GM23338 (cell line): ENCODE measurements around the gene IQGAP2. TPM values are rescaled to one million over a fixed set of nuclear protein-coding genes. Genes with fewer than 3 reads are reported as not detected.

Source experiments
- ATAC-seq: fragments of 200-7000 bp; cut with Tn5 transposase; 3 replicates; pipeline ENCODE4 v1.9.1; 2020
- DNase-seq: peaks from one replicate; pipeline ENCODE4 v3.0.0-alpha.2; 2015; ENCODE audit warnings: low spot score
- H2AFZ ChIP-seq: fragments of 200-600 bp; sonication (generic); 2 replicates; pipeline ENCODE4 v1.8.0; 2016; ENCODE audit warnings: antibody characterized with exemption, mild to moderate bottlenecking, moderate library complexity
- H3F3A ChIP-seq: fragments of 200-600 bp; sonication (generic); replicated peaks from 2 replicates; pipeline ENCODE4 v1.8.0; 2017; ENCODE audit warnings: antibody characterized with exemption, mixed run types, low read depth
- H3K27ac ChIP-seq: fragments of 200-600 bp; sonication (generic); 2 replicates; pipeline ENCODE4 v1.6.1; 2016; ENCODE audit warnings: low read depth
- H3K27me3 ChIP-seq: fragments of 200-600 bp; sonication (generic); 2 replicates; pipeline ENCODE4 v1.8.0; 2016; ENCODE audit warnings: mild to moderate bottlenecking, mixed run types, moderate library complexity; ENCODE audit not compliant: insufficient read depth
- H3K36me3 ChIP-seq: fragments of 200-600 bp; sonication (generic); 2 replicates; pipeline ENCODE4 v1.8.0; 2016; ENCODE audit warnings: mild to moderate bottlenecking; ENCODE audit not compliant: insufficient read depth
- H3K4me1 ChIP-seq: fragments of 200-600 bp; sonication (generic); 2 replicates; pipeline ENCODE4 v1.8.0; 2016; ENCODE audit warnings: mild to moderate bottlenecking, moderate library complexity; ENCODE audit not compliant: insufficient read depth
- H3K4me2 ChIP-seq: fragments of 200-600 bp; sonication (generic); 2 replicates; pipeline ENCODE4 v1.7.1; 2017; ENCODE audit warnings: mixed run types
- H3K4me3 ChIP-seq: fragments of 200-600 bp; sonication (generic); 2 replicates; pipeline ENCODE4 v1.6.1; 2016; ENCODE audit warnings: mixed run types
- H3K79me2 ChIP-seq: fragments of 200-600 bp; sonication (generic); replicated peaks from 2 replicates; pipeline ENCODE4 v1.8.0; 2017; ENCODE audit warnings: mild to moderate bottlenecking; ENCODE audit not compliant: insufficient read depth
- H3K9me2 ChIP-seq: fragments of 200-600 bp; sonication (generic); 2 replicates; pipeline ENCODE4 v1.8.0; 2017; ENCODE audit not compliant: insufficient read depth
- H4K20me1 ChIP-seq: fragments of 200-600 bp; sonication (generic); replicated peaks from 2 replicates; pipeline ENCODE4 v1.8.0; 2017; ENCODE audit warnings: mild to moderate bottlenecking; ENCODE audit not compliant: insufficient read depth
- H3K27ac Mint-ChIP-seq: 2 replicates; pipeline ENCODE4 v1.8.0; 2020; ENCODE audit warnings: inconsistent platforms, mild to moderate bottlenecking, moderate library complexity, mixed read lengths
- H3K27me3 Mint-ChIP-seq: 3 replicates; pipeline ENCODE4 v1.8.0; 2022; ENCODE audit warnings: low read depth, mild to moderate bottlenecking, moderate library complexity, mixed read lengths, inconsistent platforms; ENCODE audit not compliant: insufficient read depth, poor library complexity
- H3K36me3 Mint-ChIP-seq: 3 replicates; pipeline ENCODE4 v1.8.0; 2021; ENCODE audit warnings: low read depth, mild to moderate bottlenecking, inconsistent platforms, moderate library complexity, mixed read lengths
- H3K4me1 Mint-ChIP-seq: 3 replicates; pipeline ENCODE4 v1.8.0; 2020; ENCODE audit warnings: mild to moderate bottlenecking, inconsistent platforms, mixed read lengths
- H3K4me3 Mint-ChIP-seq: 3 replicates; pipeline ENCODE4 v1.8.0; 2021; ENCODE audit warnings: moderate library complexity, mild to moderate bottlenecking, inconsistent platforms, mixed read lengths
- H3K9me3 Mint-ChIP-seq: 3 replicates; pipeline ENCODE4 v1.8.0; 2020; ENCODE audit warnings: moderate library complexity, mild to moderate bottlenecking, inconsistent platforms, mixed read lengths
- CREB1 ChIP-seq: fragments of 250-450 bp; sonication (Bioruptor Pico); IDR thresholded peaks from 2 replicates; pipeline ENCODE4 v1.5.0; 2020; ENCODE audit warnings: low read depth, mild to moderate bottlenecking, moderate library complexity
- EZH2phosphoT487 ChIP-seq: fragments of 200-600 bp; sonication (generic); IDR thresholded peaks from one replicate; pipeline ENCODE4 v1.8.1; 2018; ENCODE audit warnings: antibody characterized with exemption; ENCODE audit not compliant: unreplicated experiment
- JUNB ChIP-seq: IDR thresholded peaks from one replicate; pipeline ENCODE4 v1.6.1; 2016; ENCODE audit warnings: antibody characterized with exemption; ENCODE audit not compliant: unreplicated experiment
- NANOG ChIP-seq: IDR thresholded peaks from 2 replicates; pipeline ENCODE4 v1.6.1; 2016; ENCODE audit warnings: antibody characterized with exemption, borderline replicate concordance
- POLR2AphosphoS5 ChIP-seq: IDR thresholded peaks from 2 replicates; pipeline ENCODE4 v1.6.1; 2016; ENCODE audit warnings: antibody characterized with exemption, low read depth
- STAT1 ChIP-seq: IDR thresholded peaks from one replicate; pipeline ENCODE4 v1.6.1; 2016; ENCODE audit warnings: antibody characterized with exemption; ENCODE audit not compliant: unreplicated experiment
- ZNF114 ChIP-seq: fragments of 250-450 bp; sonication (Bioruptor Pico); IDR thresholded peaks from 2 replicates; pipeline ENCODE4 v1.5.0; 2020; ENCODE audit warnings: mild to moderate bottlenecking, moderate library complexity
- ZNF331 ChIP-seq: fragments of 250-450 bp; sonication (Bioruptor Pico); IDR thresholded peaks from 2 replicates; pipeline ENCODE4 v1.5.0; 2020; ENCODE audit warnings: low read depth, mild to moderate bottlenecking, moderate library complexity
- polyA plus RNA-seq: library from polyadenylated mRNA; unstranded; fragments of >200 nt; fragmentation: Nextera tagmentation; extraction: Ambion mirVana; gene quantifications from 2 replicates; pipeline ENCODE4 v1.2.1, GENCODE V29; 2016
- total RNA-seq: library from RNA; depleted of rRNA; stranded (reverse); fragments of >200 nt; shearing (Covaris generic); gene quantifications from 2 replicates; pipeline ENCODE4 v1.2.3, GENCODE V29; 2014
- TF ChIP-seq, protein P1 (sequence below): IDR thresholded peaks from 2 replicates; pipeline ENCODE4 v1.6.1; 2016; ENCODE audit warnings: antibody characterized with exemption
- TF ChIP-seq, protein P2 (sequence below): fragments of 250-450 bp; sonication (Bioruptor Pico); IDR thresholded peaks from 2 replicates; pipeline ENCODE4 v1.5.0; 2020; ENCODE audit warnings: mild to moderate bottlenecking, moderate library complexity
- TF ChIP-seq, protein P3 (sequence below): IDR thresholded peaks from one replicate; pipeline ENCODE4 v1.6.1; 2018; ENCODE audit warnings: antibody characterized with exemption; ENCODE audit not compliant: unreplicated experiment

Gene IQGAP2
- total and polyA plus RNA-seq, 2 experiments from 2014 or later = 60.0 to 86.5 TPM

DNA sequence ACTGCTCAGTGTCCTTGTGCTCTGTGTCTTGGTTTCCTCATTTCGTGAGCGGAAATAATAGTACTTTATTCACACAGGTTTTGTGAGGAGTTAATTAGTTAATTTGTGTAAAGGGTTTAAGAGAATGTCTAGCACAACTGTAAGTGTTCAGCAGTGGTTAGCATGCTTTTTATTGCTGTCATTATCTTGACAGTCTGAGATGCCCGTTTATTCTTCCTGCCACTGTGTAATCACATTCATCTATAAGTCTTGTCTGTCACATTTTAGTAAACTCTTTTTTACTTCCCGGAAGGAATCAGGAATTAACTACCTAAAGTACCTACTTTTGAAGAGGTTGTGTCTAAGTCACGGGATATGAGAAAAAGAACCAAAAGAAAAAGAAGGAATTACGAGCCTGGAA, 38.0 kb downstream of the IQGAP2 start (continued):
- no peak for TF ChIP-seq NANOG
- TF ChIP-seq, protein P1, sequence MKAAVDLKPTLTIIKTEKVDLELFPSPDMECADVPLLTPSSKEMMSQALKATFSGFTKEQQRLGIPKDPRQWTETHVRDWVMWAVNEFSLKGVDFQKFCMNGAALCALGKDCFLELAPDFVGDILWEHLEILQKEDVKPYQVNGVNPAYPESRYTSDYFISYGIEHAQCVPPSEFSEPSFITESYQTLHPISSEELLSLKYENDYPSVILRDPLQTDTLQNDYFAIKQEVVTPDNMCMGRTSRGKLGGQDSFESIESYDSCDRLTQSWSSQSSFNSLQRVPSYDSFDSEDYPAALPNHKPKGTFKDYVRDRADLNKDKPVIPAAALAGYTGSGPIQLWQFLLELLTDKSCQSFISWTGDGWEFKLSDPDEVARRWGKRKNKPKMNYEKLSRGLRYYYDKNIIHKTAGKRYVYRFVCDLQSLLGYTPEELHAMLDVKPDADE = no peak
- TF ChIP-seq EZH2phosphoT487 = no peak
- no peak for TF ChIP-seq ZNF114 (CRISPR knock-in tag)
- TF ChIP-seq, protein P2, sequence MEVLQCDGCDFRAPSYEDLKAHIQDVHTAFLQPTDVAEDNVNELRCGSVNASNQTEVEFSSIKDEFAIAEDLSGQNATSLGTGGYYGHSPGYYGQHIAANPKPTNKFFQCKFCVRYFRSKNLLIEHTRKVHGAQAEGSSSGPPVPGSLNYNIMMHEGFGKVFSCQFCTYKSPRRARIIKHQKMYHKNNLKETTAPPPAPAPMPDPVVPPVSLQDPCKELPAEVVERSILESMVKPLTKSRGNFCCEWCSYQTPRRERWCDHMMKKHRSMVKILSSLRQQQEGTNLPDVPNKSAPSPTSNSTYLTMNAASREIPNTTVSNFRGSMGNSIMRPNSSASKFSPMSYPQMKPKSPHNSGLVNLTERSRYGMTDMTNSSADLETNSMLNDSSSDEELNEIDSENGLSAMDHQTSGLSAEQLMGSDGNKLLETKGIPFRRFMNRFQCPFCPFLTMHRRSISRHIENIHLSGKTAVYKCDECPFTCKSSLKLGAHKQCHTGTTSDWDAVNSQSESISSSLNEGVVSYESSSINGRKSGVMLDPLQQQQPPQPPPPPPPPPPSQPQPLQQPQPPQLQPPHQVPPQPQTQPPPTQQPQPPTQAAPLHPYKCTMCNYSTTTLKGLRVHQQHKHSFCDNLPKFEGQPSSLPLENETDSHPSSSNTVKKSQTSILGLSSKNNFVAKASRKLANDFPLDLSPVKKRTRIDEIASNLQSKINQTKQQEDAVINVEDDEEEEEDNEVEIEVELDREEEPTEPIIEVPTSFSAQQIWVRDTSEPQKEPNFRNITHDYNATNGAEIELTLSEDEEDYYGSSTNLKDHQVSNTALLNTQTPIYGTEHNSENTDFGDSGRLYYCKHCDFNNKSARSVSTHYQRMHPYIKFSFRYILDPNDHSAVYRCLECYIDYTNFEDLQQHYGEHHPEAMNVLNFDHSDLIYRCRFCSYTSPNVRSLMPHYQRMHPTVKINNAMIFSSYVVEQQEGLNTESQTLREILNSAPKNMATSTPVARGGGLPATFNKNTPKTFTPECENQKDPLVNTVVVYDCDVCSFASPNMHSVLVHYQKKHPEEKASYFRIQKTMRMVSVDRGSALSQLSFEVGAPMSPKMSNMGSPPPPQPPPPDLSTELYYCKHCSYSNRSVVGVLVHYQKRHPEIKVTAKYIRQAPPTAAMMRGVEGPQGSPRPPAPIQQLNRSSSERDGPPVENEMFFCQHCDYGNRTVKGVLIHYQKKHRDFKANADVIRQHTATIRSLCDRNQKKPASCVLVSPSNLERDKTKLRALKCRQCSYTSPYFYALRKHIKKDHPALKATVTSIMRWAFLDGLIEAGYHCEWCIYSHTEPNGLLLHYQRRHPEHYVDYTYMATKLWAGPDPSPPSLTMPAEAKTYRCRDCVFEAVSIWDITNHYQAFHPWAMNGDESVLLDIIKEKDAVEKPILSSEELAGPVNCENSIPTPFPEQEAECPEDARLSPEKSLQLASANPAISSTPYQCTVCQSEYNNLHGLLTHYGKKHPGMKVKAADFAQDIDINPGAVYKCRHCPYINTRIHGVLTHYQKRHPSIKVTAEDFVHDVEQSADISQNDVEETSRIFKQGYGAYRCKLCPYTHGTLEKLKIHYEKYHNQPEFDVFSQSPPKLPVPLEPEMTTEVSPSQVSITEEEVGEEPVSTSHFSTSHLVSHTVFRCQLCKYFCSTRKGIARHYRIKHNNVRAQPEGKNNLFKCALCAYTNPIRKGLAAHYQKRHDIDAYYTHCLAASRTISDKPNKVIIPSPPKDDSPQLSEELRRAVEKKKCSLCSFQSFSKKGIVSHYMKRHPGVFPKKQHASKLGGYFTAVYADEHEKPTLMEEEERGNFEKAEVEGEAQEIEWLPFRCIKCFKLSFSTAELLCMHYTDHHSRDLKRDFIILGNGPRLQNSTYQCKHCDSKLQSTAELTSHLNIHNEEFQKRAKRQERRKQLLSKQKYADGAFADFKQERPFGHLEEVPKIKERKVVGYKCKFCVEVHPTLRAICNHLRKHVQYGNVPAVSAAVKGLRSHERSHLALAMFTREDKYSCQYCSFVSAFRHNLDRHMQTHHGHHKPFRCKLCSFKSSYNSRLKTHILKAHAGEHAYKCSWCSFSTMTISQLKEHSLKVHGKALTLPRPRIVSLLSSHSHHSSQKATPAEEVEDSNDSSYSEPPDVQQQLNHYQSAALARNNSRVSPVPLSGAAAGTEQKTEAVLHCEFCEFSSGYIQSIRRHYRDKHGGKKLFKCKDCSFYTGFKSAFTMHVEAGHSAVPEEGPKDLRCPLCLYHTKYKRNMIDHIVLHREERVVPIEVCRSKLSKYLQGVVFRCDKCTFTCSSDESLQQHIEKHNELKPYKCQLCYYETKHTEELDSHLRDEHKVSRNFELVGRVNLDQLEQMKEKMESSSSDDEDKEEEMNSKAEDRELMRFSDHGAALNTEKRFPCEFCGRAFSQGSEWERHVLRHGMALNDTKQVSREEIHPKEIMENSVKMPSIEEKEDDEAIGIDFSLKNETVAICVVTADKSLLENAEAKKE (CRISPR knock-in tag) = no peak

DNA sequence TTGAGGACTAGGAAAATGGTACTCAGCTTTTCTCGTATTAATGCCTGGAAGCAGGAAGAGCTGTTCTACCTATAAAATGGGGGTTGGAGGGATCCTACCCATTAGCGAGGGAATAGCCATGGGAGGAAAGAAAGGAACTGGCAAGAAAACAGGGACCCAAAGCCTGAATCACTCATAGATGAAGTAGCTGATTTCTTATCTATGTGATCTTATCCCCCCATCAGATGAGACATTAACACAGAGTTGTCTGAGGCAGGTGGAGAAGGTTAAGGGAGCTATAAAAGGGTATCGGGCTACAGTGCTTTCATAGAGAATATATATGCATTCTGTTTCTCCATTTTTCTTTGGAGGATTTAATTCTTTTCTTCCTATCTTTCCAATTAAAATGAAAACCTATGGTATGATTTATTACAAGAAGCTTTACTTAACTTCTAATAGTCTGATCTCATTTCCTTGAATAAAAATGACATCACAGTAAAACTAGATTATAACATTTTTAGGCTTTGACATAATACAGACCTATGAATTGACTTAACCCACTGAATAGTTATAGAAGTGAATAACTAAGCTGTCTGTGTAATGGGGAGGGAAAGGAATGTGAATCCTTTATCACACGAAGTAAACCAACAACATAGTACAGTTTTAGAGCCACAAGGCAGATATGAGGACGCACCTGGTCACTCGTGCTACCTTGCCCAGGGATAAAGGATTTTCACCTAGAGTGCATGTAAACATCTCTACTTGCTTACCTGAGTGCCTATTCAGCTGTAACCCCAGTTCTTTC, 39.0 kb downstream of the IQGAP2 start:
- H3K4me1 Mint-ChIP-seq = peaks cover 13% of the 10 kb centered on the region
- no peak overlapping the region for H3K4me2 ChIP-seq
- H3K9me2 ChIP-seq = peaks cover 3% of the 10 kb centered on the region; the same call in 1 of the 2 replicates
- H3K4me1 ChIP-seq = peaks cover 8% of the 10 kb centered on the region
- no peaks in the 10 kb centered on the region for H3K36me3 ChIP-seq
- H3K27ac ChIP-seq = peak overlapping the region; percentile 46; the same call in 1 of the 2 replicates
- peaks cover 44% of the 10 kb centered on the region for H3K79me2 ChIP-seq
- TF ChIP-seq STAT1 = no peak
- TF ChIP-seq JUNB = no peak
- no peak for TF ChIP-seq POLR2AphosphoS5
- no peak for TF ChIP-seq ZNF114 (CRISPR knock-in tag)
- TF ChIP-seq, protein P3, sequence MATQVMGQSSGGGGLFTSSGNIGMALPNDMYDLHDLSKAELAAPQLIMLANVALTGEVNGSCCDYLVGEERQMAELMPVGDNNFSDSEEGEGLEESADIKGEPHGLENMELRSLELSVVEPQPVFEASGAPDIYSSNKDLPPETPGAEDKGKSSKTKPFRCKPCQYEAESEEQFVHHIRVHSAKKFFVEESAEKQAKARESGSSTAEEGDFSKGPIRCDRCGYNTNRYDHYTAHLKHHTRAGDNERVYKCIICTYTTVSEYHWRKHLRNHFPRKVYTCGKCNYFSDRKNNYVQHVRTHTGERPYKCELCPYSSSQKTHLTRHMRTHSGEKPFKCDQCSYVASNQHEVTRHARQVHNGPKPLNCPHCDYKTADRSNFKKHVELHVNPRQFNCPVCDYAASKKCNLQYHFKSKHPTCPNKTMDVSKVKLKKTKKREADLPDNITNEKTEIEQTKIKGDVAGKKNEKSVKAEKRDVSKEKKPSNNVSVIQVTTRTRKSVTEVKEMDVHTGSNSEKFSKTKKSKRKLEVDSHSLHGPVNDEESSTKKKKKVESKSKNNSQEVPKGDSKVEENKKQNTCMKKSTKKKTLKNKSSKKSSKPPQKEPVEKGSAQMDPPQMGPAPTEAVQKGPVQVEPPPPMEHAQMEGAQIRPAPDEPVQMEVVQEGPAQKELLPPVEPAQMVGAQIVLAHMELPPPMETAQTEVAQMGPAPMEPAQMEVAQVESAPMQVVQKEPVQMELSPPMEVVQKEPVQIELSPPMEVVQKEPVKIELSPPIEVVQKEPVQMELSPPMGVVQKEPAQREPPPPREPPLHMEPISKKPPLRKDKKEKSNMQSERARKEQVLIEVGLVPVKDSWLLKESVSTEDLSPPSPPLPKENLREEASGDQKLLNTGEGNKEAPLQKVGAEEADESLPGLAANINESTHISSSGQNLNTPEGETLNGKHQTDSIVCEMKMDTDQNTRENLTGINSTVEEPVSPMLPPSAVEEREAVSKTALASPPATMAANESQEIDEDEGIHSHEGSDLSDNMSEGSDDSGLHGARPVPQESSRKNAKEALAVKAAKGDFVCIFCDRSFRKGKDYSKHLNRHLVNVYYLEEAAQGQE = no peak
- TF ChIP-seq CREB1 = no peak
- no peak for TF ChIP-seq NANOG
- no peak for TF ChIP-seq ZNF331 (CRISPR knock-in tag)
- H3F3A ChIP-seq = no peaks in the 10 kb centered on the region
- no peaks in the 10 kb centered on the region for H3K27me3 ChIP-seq
- H3K27ac Mint-ChIP-seq = no peak overlapping the region
- peaks cover 3% of the 10 kb centered on the region; the same call in 2 of the 3 replicates for H3K36me3 Mint-ChIP-seq
- 0 out of 2 replicates have a peak, but pooled peaks cover 3% of the 10 kb centered on the region for H4K20me1 ChIP-seq
- ATAC-seq = no peak
- H3K27me3 Mint-ChIP-seq = no peaks in the 10 kb centered on the region
- H3K9me3 Mint-ChIP-seq = peaks cover 3% of the 10 kb centered on the region; the same call in 2 of the 3 replicates
- H3K4me3 Mint-ChIP-seq = no peak overlapping the region
- no peak overlapping the region for H2AFZ ChIP-seq
- H3K4me3 ChIP-seq = no peak overlapping the region
- no peak for DNase-seq
